Progenitor cell of endocrine pancreas (in vitro differentiated cells): Measurements from ENCODE around the gene BOC. TPM values are rescaled to one million over a fixed set of nuclear protein-coding genes. Genes with fewer than 3 reads are reported as not detected.

Experiments used
- DNase-seq: peaks from one replicate; pipeline ENCODE4 v3.0.0; 2021; ENCODE audit warnings: low spot score; ENCODE audit not compliant: unreplicated experiment
- H3K27ac Mint-ChIP-seq: 2 replicates; pipeline ENCODE4 v1.8.0; 2021; ENCODE audit warnings: mild to moderate bottlenecking, moderate library complexity, mixed read lengths
- H3K27me3 Mint-ChIP-seq: 2 replicates; pipeline ENCODE4 v1.8.0; 2021; ENCODE audit warnings: mixed read lengths
- H3K36me3 Mint-ChIP-seq: 2 replicates; pipeline ENCODE4 v1.8.0; 2022; ENCODE audit warnings: mixed read lengths; ENCODE audit not compliant: insufficient read depth
- H3K4me1 Mint-ChIP-seq: 2 replicates; pipeline ENCODE4 v1.8.0; 2021; ENCODE audit warnings: low read depth, mixed read lengths
- H3K4me3 Mint-ChIP-seq: 2 replicates; pipeline ENCODE4 v1.8.0; 2021; ENCODE audit warnings: low read depth, mild to moderate bottlenecking, moderate library complexity, mixed read lengths
- H3K9me3 Mint-ChIP-seq: 2 replicates; pipeline ENCODE4 v1.8.0; 2021; ENCODE audit warnings: low read depth, mixed read lengths
- total RNA-seq: library from RNA; stranded (reverse); gene quantifications from 2 replicates; pipeline ENCODE4 v1.2.1, GENCODE V29; 2021
- TF ChIP-seq, protein P1 (sequence below): fragments of 200-600 bp; sonication (generic); IDR thresholded peaks from one replicate; pipeline ENCODE4 v1.5.0; 2021; ENCODE audit warnings: antibody characterized with exemption, mild to moderate bottlenecking; ENCODE audit not compliant: unreplicated experiment

The BOC gene
- total RNA-seq, 1 donor from 2014 or later: 10.8 TPM

DNA sequence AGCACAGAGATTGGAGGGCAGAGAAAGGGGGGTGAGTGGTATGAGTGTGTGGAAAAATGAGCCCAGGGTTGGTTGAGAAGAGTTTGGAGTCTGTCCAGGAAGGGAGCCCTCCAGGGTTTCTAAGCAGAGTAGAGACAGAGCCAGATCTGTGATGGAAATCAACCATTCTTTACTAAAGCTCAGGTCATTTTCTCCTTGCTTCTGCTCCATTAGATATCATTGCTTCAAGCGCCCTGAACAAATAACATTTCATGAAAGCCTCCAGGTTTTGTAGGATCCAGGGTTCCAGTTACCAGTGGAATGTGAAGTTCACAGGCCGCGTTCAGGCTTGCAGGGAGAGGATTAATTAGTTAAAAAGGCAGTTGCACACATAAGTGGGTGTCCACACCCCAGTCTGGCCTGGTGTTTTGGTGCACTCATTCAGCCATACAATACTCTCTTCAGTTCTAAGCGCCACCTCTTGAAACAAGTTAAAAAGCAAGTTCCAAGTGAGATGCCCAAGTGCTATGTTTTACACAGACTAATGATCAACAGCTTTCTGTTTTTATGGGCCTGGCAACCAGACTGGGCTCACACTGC lies 16.4 kb upstream of the BOC start:
- H3K4me3 Mint-ChIP-seq: no peak overlapping the region
- TF ChIP-seq, protein P1, sequence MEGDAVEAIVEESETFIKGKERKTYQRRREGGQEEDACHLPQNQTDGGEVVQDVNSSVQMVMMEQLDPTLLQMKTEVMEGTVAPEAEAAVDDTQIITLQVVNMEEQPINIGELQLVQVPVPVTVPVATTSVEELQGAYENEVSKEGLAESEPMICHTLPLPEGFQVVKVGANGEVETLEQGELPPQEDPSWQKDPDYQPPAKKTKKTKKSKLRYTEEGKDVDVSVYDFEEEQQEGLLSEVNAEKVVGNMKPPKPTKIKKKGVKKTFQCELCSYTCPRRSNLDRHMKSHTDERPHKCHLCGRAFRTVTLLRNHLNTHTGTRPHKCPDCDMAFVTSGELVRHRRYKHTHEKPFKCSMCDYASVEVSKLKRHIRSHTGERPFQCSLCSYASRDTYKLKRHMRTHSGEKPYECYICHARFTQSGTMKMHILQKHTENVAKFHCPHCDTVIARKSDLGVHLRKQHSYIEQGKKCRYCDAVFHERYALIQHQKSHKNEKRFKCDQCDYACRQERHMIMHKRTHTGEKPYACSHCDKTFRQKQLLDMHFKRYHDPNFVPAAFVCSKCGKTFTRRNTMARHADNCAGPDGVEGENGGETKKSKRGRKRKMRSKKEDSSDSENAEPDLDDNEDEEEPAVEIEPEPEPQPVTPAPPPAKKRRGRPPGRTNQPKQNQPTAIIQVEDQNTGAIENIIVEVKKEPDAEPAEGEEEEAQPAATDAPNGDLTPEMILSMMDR: no peak

DNA sequence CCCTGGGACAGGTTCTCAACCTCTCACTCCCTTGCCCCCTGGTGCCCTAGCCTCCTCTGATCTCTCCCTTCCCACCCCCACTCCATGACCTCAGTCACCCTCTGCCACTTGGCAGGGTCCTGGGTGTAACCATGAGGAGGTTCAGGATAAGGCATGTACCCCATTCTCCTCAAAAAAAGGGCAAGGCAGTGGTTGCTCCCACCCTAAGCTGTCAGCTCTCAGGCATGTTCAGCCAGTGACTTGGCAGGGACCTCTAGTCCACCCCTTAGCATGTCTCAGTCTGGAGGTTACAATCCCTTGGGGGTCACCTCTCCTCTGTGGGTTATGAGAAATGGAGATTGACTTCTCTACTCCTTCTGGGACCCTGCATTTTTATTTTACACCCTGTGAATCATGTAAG lies 11.0 kb upstream of the BOC start:
- Mint-ChIP-seq H3K4me1 (no peaks in the 10 kb centered on the region), H3K27me3 (peaks cover 4% of the 10 kb centered on the region), H3K9me3 (no peaks in the 10 kb centered on the region), H3K27ac (no peak overlapping the region), H3K4me3 (no peak overlapping the region), H3K36me3 (no peaks in the 10 kb centered on the region)
- TF ChIP-seq, protein P1: no peak
- DNase-seq: no peak

More for the DNA sequence above, 16.4 kb upstream of the BOC start:
- H3K9me3 Mint-ChIP-seq: no peaks in the 10 kb centered on the region
- H3K27me3 Mint-ChIP-seq: no peaks in the 10 kb centered on the region
- H3K36me3 Mint-ChIP-seq: no peaks in the 10 kb centered on the region
- H3K27ac Mint-ChIP-seq: no peak overlapping the region
- DNase-seq: no peak
- H3K4me1 Mint-ChIP-seq: no peaks in the 10 kb centered on the region

DNA sequence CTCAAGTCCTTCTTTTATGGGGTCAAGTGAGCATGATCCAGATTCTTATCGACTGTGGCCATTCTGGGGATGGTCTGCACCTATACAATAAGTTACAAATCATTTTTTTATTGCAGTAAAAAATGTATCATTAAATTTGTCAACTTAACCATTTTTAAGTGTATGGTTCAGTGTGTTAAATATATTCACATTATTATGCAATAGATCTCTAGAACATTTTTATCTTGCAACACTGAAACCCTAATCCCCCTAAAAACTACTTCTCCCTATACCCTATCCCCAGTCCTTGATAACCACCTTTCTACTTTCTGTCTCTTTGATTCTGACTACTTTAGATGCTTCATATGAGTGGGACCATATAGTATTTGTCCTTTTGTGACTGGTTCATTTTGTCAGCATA lies 10.4 kb upstream of the BOC start:
- TF ChIP-seq, protein P1: no peak
- Mint-ChIP-seq H3K36me3 (no peaks in the 10 kb centered on the region), H3K4me3 (no peak overlapping the region), H3K27me3 (peaks cover 4% of the 10 kb centered on the region), H3K27ac (no peak overlapping the region), H3K9me3 (no peaks in the 10 kb centered on the region), H3K4me1 (no peaks in the 10 kb centered on the region)
- no peak for DNase-seq

DNA sequence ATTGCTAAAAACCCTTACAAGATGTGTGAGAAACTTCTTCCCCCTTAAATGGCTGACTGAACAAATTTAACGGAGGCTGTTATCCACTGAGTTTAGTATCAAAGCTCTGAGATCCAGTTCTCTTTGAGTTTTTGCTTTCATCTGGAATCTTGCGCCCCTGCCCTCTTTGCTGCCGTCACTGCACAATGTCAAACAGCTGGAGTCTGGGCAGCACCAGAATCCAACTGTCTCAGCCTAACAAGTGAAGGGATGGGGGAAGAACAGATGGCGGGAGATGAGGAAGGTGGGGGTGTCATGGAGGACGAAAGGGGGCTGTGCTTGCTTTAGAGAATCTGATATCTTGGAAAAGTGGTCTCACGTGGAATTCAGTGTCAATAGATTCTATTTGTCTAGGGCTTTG lies 7.0 kb upstream of the BOC start:
- TF ChIP-seq, protein P1: no peak
- no peaks in the 10 kb centered on the region for H3K9me3 Mint-ChIP-seq
- peaks cover 10% of the 10 kb centered on the region for H3K27me3 Mint-ChIP-seq
- H3K4me3 Mint-ChIP-seq: no peak overlapping the region
- no peak for DNase-seq
- H3K4me1 Mint-ChIP-seq: no peaks in the 10 kb centered on the region
- H3K27ac Mint-ChIP-seq: no peak overlapping the region
- H3K36me3 Mint-ChIP-seq: no peaks in the 10 kb centered on the region

DNA sequence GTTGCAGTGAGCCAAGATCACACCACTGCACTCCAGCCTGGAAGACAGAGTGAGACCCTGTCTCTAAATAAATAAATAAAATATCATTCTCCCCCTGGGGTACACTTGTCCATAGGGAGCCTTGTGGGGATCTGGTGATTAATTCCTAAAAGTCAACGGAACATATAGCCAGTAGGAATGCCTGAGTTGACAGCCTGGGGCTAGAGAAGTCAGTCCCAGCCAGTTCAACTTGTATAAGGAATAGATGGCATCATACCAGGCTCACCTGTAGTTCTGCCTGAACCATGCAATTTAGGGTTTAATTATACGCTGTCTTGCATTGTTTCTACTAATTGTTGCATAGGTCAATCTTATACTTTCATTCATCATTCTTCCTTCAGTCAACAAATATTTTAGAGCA lies 5.9 kb upstream of the BOC start:
- no peak for DNase-seq

More for the DNA sequence above, 5.9 kb upstream of the BOC start:
- Mint-ChIP-seq H3K4me1 (no peaks in the 10 kb centered on the region), H3K9me3 (no peaks in the 10 kb centered on the region), H3K4me3 (no peak overlapping the region), H3K36me3 (no peaks in the 10 kb centered on the region), H3K27me3 (peaks cover 16% of the 10 kb centered on the region), H3K27ac (no peak overlapping the region)
- TF ChIP-seq, protein P1: no peak
